HUES48 (cell line): Measurements from ENCODE around the gene HELZ2.

Source experiments
- H3K27ac ChIP-seq: one replicate; pipeline ENCODE4 v1.7.0; 2013; ENCODE audit warnings: low read depth, low read length, inconsistent platforms
- H3K27me3 ChIP-seq: 2 replicates; pipeline ENCODE4 v1.6.1; 2013; ENCODE audit warnings: mild to moderate bottlenecking, low read length; ENCODE audit not compliant: control insufficient read depth, insufficient read depth
- H3K36me3 ChIP-seq: 2 replicates; pipeline ENCODE4 v1.6.1; 2013; ENCODE audit warnings: low read length; ENCODE audit not compliant: control insufficient read depth, insufficient read depth
- H3K4me1 ChIP-seq: 2 replicates; pipeline ENCODE4 v1.6.1; 2013; ENCODE audit warnings: mild to moderate bottlenecking, low read length; ENCODE audit not compliant: control insufficient read depth, insufficient read depth
- H3K4me3 ChIP-seq: 2 replicates; pipeline ENCODE4 v1.5.1; 2013; ENCODE audit warnings: mild to moderate bottlenecking, low read depth, low read length
- H3K9ac ChIP-seq: 2 replicates; pipeline ENCODE4 v1.6.1; 2013; ENCODE audit warnings: mild to moderate bottlenecking, low read depth, low read length, moderate library complexity
- H3K9me3 ChIP-seq: 2 replicates; pipeline ENCODE4 v1.6.1; 2013; ENCODE audit warnings: low read length; ENCODE audit not compliant: control insufficient read depth, insufficient read depth

HELZ2 gene

GRCh38 chr20:63566395-63567135, 7.5 kb downstream of the HELZ2 start:
- Histone ChIP-seq H3K36me3 (no peaks in the 10 kb centered on the region; the same call in 1 of the 2 replicates), H3K27me3 (no peaks in the 10 kb centered on the region), H3K27ac (no peak overlapping the region), H3K9me3 (no peaks in the 10 kb centered on the region), H3K4me1 (no peaks in the 10 kb centered on the region), H3K4me3 (no peak overlapping the region), H3K9ac (no peak overlapping the region)

DNA sequence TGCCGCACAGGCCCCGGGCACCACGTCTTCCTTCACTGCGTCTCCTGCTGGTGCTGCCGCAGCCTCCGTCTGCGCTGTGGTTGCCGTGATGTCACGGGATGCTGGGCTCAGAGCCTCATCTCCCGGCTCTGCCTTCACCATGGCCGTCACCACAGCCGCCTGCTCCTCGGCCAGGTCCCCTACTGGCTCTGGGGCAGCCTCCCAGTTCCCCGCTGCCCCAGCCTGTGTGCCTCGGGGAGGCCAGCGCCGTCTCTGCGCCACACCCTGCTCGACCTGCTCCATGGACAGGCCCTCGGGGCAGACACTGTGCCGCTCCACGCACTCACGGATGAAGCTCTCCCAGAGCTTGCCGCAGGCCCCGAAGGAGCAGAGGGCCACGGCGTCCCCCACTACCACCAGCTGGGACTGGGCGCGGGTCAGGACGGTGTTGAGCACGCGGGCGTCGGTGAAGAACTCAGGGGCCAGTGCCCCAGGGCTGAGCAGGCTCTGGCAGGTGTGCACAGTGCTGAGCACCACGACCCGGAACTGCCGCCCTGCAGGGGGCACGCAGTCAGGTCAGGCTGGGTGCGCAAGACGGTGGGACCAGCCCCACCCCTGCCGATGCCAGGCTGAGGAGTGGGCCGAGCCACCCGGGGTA, 8.2 kb downstream of the HELZ2 start:
- peaks cover 3% of the 10 kb centered on the region for H3K36me3 ChIP-seq
- H3K9me3 ChIP-seq: no peaks in the 10 kb centered on the region
- no peaks in the 10 kb centered on the region for H3K27me3 ChIP-seq
- no peaks in the 10 kb centered on the region for H3K4me1 ChIP-seq
- no peak overlapping the region for H3K4me3 ChIP-seq
- no peak overlapping the region for H3K9ac ChIP-seq
- no peak overlapping the region for H3K27ac ChIP-seq

DNA sequence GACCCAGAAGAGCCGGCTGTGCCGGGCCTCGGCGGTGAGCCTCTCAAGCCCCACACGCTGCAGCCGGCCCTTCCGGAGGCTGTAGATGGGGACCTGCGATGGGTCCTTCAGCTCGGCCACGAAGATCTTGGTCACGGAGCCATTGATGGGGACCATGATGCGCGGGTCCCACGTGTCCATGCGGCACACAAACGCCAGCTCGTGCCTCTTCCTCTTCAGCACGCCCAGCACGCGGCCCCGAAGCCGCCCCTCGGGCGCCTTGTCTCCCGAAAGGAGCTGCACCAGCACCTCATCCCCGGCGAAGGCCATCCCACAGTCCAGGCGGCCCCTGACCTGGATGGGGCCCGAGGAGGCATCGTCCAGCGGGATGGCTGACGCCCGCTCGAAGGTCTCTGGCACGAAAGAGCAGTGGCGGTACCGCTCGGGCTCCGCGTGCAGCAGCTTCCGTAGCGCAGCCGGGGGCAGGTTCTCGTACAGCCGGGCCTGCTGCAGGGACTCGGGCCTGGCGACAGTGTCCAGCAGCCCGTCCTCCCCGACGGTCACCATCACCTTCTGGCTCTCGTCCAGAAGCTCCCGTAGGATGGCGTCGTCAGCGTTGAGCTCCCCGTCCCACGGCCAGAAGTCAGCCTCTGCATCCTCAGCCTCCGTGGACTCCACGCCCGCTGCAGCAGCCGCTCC, 8.9 kb downstream of the HELZ2 start:
- Histone ChIP-seq H3K36me3 (peaks cover 6% of the 10 kb centered on the region), H3K27me3 (no peaks in the 10 kb centered on the region), H3K4me1 (no peaks in the 10 kb centered on the region), H3K27ac (no peak overlapping the region), H3K9ac (no peak overlapping the region), H3K4me3 (no peak overlapping the region), H3K9me3 (no peaks in the 10 kb centered on the region)

GRCh38 chr20:63564036-63564810, 9.8 kb downstream of the HELZ2 start:
- Histone ChIP-seq H3K9ac (no peak overlapping the region), H3K9me3 (no peaks in the 10 kb centered on the region), H3K4me1 (no peaks in the 10 kb centered on the region), H3K27ac (no peak overlapping the region), H3K4me3 (no peak overlapping the region), H3K36me3 (peaks cover 7% of the 10 kb centered on the region), H3K27me3 (no peaks in the 10 kb centered on the region)

GRCh38 chr20:63563225-63563935, 10.7 kb downstream of the HELZ2 start:
- peaks cover 7% of the 10 kb centered on the region for H3K36me3 ChIP-seq
- H3K27me3 ChIP-seq: no peaks in the 10 kb centered on the region
- no peaks in the 10 kb centered on the region for H3K4me1 ChIP-seq
- H3K27ac ChIP-seq: no peak overlapping the region
- H3K9me3 ChIP-seq: no peaks in the 10 kb centered on the region
- no peak overlapping the region for H3K4me3 ChIP-seq
- H3K9ac ChIP-seq: no peak overlapping the region

- no peak overlapping the region for H3K4me3 ChIP-seq
- H3K27ac ChIP-seq: no peak overlapping the region
- no peak overlapping the region for H3K9ac ChIP-seq
- no peaks in the 10 kb centered on the region for H3K4me1 ChIP-seq
- H3K9me3 ChIP-seq: no peaks in the 10 kb centered on the region
- H3K27me3 ChIP-seq: no peaks in the 10 kb centered on the region
- H3K36me3 ChIP-seq: peaks cover 7% of the 10 kb centered on the region
These were observed 11.4 kb downstream of the HELZ2 start for GRCh38 chr20:63562461-63563224.

DNA sequence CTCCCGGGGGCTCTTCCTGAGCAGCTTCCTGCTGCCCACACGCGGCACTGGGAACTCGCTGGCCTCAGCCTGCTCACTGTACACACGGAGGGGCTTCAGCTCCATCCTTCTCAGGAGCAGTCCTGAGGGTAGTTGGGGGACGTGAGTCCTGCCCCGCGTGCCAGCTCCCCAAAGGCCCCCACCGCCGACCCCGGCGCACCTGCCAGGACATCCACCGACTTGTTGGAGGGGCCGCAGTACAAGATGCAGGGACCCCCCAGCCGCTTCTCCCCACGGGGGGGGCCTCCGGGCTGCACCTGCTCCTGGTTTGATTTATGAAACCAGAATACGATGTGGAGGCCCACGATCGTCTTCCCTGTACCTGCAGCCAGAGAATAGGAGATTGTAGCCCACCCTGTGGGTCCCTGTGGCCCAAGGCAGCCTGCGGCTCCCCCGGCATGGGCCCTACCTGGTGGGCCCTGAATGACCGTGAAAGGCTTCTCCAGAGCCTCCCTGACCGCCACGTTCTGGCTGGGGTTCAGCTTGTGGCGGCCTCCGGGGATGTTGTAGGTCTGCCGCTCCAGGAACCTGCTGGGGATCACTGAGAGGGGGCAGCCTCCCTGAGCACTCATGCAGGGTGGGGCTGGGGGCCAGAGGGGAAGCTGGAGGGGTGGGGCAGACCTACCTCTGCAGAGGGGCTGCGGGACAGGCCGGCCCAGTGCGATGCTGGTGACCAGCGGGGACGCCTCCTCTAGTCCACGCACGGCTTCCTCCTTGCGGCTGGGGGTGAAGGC, 12.2 kb downstream of the HELZ2 start:
- H3K4me1 ChIP-seq: no peaks in the 10 kb centered on the region; the same call in 1 of the 2 replicates
- H3K27ac ChIP-seq: no peak overlapping the region
- no peaks in the 10 kb centered on the region for H3K9me3 ChIP-seq
- no peaks in the 10 kb centered on the region for H3K27me3 ChIP-seq
- no peak overlapping the region for H3K4me3 ChIP-seq
- no peak overlapping the region for H3K9ac ChIP-seq
- H3K36me3 ChIP-seq: peaks cover 7% of the 10 kb centered on the region

- no peaks in the 10 kb centered on the region; the same call in 1 of the 2 replicates for H3K4me1 ChIP-seq
- H3K9me3 ChIP-seq: no peaks in the 10 kb centered on the region
- H3K36me3 ChIP-seq: peaks cover 7% of the 10 kb centered on the region
- H3K27me3 ChIP-seq: no peaks in the 10 kb centered on the region
- no peak overlapping the region for H3K9ac ChIP-seq
- H3K27ac ChIP-seq: no peak overlapping the region
- H3K4me3 ChIP-seq: no peak overlapping the region
These were observed 13.0 kb downstream of the HELZ2 start for GRCh38 chr20:63560856-63561609.

- H3K27ac ChIP-seq: no peak overlapping the region
- no peak overlapping the region for H3K9ac ChIP-seq
- H3K36me3 ChIP-seq: peaks cover 7% of the 10 kb centered on the region
- no peaks in the 10 kb centered on the region for H3K27me3 ChIP-seq
- no peaks in the 10 kb centered on the region for H3K9me3 ChIP-seq
- no peaks in the 10 kb centered on the region; the same call in 1 of the 2 replicates for H3K4me1 ChIP-seq
- H3K4me3 ChIP-seq: no peak overlapping the region
These were observed 13.7 kb downstream of the HELZ2 start for GRCh38 chr20:63560333-63560805.
